Activated naive CD4-positive, alpha-beta T cell treated with anti-CD3 and anti-CD28 coated beads, Interleukin-2, amount 50 U/mL, for 24 hours (primary cell): ENCODE measurements around the gene MED12.

Experiments used
- H3K27ac Mint-ChIP-seq: one replicate; pipeline ENCODE4 v1.8.0; 2021; ENCODE audit warnings: mild to moderate bottlenecking, mixed read lengths
- H3K27me3 Mint-ChIP-seq: one replicate; pipeline ENCODE4 v1.8.0; 2021; ENCODE audit warnings: mixed read lengths
- H3K36me3 Mint-ChIP-seq: one replicate; pipeline ENCODE4 v1.8.0; 2021; ENCODE audit warnings: mixed read lengths
- H3K4me1 Mint-ChIP-seq: one replicate; pipeline ENCODE4 v1.8.0; 2021; ENCODE audit warnings: mixed read lengths
- H3K4me3 Mint-ChIP-seq: one replicate; pipeline ENCODE4 v1.8.0; 2021; ENCODE audit warnings: mild to moderate bottlenecking, mixed read lengths
- H3K9me3 Mint-ChIP-seq: one replicate; pipeline ENCODE4 v1.8.0; 2021; ENCODE audit warnings: mixed read lengths

Gene MED12

DNA sequence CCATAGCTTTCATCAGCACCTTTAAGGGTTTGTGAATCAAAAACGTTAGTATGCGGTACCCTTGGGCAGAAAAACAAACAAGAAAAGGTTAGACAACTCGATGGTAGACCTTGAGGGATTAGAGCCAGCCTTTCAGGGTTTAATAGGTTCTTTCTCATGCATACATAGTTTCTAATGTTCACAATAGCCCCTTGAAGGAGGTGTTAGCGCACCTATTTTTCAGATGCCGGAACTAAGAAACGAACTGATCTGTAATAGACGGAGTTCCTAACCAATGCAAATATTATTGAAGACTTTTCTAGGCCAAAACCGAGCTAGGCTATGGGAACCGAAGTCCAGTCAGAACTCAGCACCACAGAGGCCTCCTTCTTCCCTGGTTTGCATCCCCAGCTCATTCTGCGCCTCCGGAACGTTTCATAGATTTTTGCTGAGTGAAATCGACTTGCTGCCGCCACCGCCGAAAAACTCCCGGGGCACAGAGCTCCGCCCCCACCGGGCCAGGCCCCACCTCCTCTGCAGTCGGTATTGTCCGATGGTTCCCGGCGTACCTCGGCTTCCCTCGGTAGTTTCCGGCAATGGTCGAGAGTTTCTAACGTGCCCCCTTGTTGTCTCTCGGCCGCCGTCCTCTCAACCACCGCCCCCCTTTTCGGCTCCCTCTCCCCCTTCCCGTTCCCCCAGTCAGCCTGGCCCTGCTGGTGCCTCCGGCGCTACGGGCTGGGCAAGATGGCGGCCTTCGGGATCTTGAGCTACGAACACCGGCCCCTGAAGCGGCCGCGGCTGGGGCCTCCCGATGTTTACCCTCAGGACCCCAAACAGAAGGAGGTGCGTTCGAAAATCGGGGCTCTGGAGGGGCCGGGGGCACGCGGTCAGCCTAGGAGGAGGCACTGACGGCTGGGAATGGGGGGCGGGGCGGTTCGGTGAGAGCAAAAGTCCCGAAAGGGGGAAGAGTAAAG, at the start of gene MED12:
Gene MED12, plus strand, starts transcription at position 565 of the 953 bp plus-strand sequence. Its CDS starts 159 bp downstream, at position 724.
- Mint-ChIP-seq H3K36me3 (peaks cover 3% of the 10 kb centered on the region), H3K4me3 (peak within 1 kb of the TSS; percentile 87), H3K27ac (peak within 1 kb of the TSS; percentile 91), H3K27me3 (no peaks in the 10 kb centered on the region), H3K4me1 (peaks cover 41% of the 10 kb centered on the region), H3K9me3 (no peaks in the 10 kb centered on the region)

GRCh38 chrX:71070531-71070930, 47.9 kb upstream of the MED12 start:
- H3K4me1 Mint-ChIP-seq, result peaks cover 6% of the 10 kb centered on the region
- no peaks in the 10 kb centered on the region for H3K27me3 Mint-ChIP-seq
- no peak overlapping the region for H3K27ac Mint-ChIP-seq

GRCh38 chrX:71081330-71082123, 36.9 kb upstream of the MED12 start:
- H3K4me3 Mint-ChIP-seq, result no peak overlapping the region
- H3K36me3 Mint-ChIP-seq, result no peaks in the 10 kb centered on the region
- peaks cover 11% of the 10 kb centered on the region for H3K4me1 Mint-ChIP-seq
- no peaks in the 10 kb centered on the region for H3K9me3 Mint-ChIP-seq
- no peaks in the 10 kb centered on the region for H3K27me3 Mint-ChIP-seq
- no peak overlapping the region for H3K27ac Mint-ChIP-seq

More at GRCh38 chrX:71070531-71070930, 47.9 kb upstream of the MED12 start:
- H3K36me3 Mint-ChIP-seq, result no peaks in the 10 kb centered on the region
- H3K4me3 Mint-ChIP-seq, result no peak overlapping the region
- H3K9me3 Mint-ChIP-seq, result no peaks in the 10 kb centered on the region

DNA sequence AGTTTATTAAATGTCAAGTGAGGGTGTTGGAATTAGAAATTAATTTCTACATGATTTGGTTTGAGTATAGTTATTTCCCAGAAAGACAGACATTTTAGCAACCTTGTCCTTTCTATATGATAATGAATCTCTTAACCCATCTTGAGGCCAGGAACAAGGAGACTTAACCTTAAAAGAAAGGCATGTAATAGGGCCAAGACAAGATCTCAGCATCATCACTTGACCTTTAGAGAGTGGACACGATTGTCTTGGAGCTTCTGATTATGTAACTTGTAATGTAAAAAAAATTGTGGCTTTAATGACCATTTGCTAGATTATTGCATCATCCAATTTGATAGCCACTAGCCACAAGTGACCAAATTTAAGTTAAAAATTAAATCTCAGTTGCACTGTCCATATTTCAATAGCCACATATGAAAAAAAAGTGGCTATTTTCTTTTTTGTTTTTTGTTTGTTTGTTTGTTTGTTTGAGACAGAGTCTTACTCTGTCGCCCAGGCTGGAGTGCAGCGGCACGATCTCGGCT, 36.2 kb upstream of the MED12 start:
- H3K27me3 Mint-ChIP-seq, result no peaks in the 10 kb centered on the region
- H3K9me3 Mint-ChIP-seq, result no peaks in the 10 kb centered on the region
- H3K4me3 Mint-ChIP-seq, result no peak overlapping the region

GRCh38 chrX:71082822-71083221, 35.6 kb upstream of the MED12 start:
- Mint-ChIP-seq H3K9me3 (no peaks in the 10 kb centered on the region), H3K36me3 (no peaks in the 10 kb centered on the region), H3K27me3 (no peaks in the 10 kb centered on the region), H3K4me1 (peaks cover 11% of the 10 kb centered on the region), H3K27ac (no peak overlapping the region), H3K4me3 (no peak overlapping the region)

More for the DNA sequence above, 36.2 kb upstream of the MED12 start:
- Mint-ChIP-seq H3K27ac (no peak overlapping the region), H3K4me1 (peaks cover 11% of the 10 kb centered on the region), H3K36me3 (no peaks in the 10 kb centered on the region)

DNA sequence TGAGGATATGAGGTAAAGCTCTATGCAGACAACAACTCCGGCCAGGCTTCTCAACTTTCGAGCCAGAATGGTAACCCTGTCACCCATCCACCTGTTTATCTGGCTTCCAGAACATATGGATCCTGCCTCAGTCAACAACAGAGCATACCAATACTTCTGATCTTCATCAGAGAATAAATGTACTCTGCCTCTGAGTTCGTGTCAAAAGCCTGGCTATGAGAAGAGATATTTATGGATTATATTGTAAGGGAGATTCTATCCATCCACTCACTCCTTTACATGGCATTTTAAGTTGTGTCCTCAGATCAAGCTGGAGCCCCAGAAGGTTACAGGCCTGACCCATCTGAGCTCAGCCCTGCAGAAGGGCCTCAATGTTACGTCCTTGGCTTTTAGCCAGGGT, 32.5 kb upstream of the MED12 start:
- no peaks in the 10 kb centered on the region for H3K27me3 Mint-ChIP-seq
- peaks cover 11% of the 10 kb centered on the region for H3K4me1 Mint-ChIP-seq
- H3K9me3 Mint-ChIP-seq, result no peaks in the 10 kb centered on the region
- H3K27ac Mint-ChIP-seq, result no peak overlapping the region
- H3K4me3 Mint-ChIP-seq, result no peak overlapping the region
- H3K36me3 Mint-ChIP-seq, result no peaks in the 10 kb centered on the region

- no peak overlapping the region for H3K27ac Mint-ChIP-seq
- no peaks in the 10 kb centered on the region for H3K27me3 Mint-ChIP-seq
- H3K4me3 Mint-ChIP-seq, result no peak overlapping the region
- H3K4me1 Mint-ChIP-seq, result peaks cover 8% of the 10 kb centered on the region
- no peaks in the 10 kb centered on the region for H3K9me3 Mint-ChIP-seq
- no peaks in the 10 kb centered on the region for H3K36me3 Mint-ChIP-seq
Observed at GRCh38 chrX:71091263-71091662, 27.1 kb upstream of the MED12 start.

DNA sequence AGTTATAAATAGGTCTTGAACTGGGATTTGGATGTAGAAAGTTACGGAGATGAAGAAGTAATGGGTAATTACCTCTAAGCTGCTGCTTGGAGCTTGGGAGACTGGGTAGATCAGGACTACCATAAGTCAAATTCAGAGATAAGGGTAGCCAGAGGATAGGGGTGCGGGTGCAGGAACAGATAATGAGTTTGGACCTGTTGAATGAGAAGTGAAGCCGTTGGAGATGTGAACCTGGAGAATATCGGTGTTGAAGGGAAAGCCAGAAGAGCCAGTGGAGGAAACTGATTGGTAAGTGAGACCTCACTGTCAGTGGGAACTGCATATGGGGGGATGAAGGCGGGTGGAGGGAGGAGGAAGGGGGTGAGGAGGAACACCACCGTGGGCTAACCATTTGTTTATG, 23.4 kb upstream of the MED12 start:
- peaks cover 32% of the 10 kb centered on the region for H3K4me1 Mint-ChIP-seq
- H3K36me3 Mint-ChIP-seq, result no peaks in the 10 kb centered on the region
- peak overlapping the region; percentile 36 for H3K27ac Mint-ChIP-seq
- H3K4me3 Mint-ChIP-seq, result peak overlapping the region; percentile 93
- no peaks in the 10 kb centered on the region for H3K27me3 Mint-ChIP-seq
- H3K9me3 Mint-ChIP-seq, result no peaks in the 10 kb centered on the region

- Mint-ChIP-seq H3K9me3 (no peaks in the 10 kb centered on the region), H3K27me3 (no peaks in the 10 kb centered on the region), H3K4me3 (peak within 1 kb of the TSS; percentile 93), H3K36me3 (no peaks in the 10 kb centered on the region), H3K4me1 (peaks cover 34% of the 10 kb centered on the region), H3K27ac (peak within 1 kb of the TSS; percentile 87)
Observed at GRCh38 chrX:71095555-71095980, 22.8 kb upstream of the MED12 start, which contains the start of gene FOXO4. FOXO4 (plus strand) TSS chrX:71095851; CDS start chrX:71096529, 678 bp downstream.

- H3K27ac Mint-ChIP-seq, result peak overlapping the region; percentile 74
- peak overlapping the region; percentile 93 for H3K4me3 Mint-ChIP-seq
- no peaks in the 10 kb centered on the region for H3K36me3 Mint-ChIP-seq
- peaks cover 40% of the 10 kb centered on the region for H3K4me1 Mint-ChIP-seq
- H3K27me3 Mint-ChIP-seq, result no peaks in the 10 kb centered on the region
- H3K9me3 Mint-ChIP-seq, result no peaks in the 10 kb centered on the region
Observed at GRCh38 chrX:71095981-71096759, 22.2 kb upstream of the MED12 start.

DNA sequence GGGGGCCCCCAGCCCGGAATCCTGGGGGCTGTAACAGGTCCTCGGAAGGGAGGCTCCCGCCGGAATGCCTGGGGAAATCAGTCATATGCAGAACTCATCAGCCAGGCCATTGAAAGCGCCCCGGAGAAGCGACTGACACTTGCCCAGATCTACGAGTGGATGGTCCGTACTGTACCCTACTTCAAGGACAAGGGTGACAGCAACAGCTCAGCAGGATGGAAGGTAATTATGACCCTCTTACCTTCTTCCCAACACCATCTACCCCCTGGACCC, 21.7 kb upstream of the MED12 start:
- no peaks in the 10 kb centered on the region for H3K9me3 Mint-ChIP-seq
- no peaks in the 10 kb centered on the region for H3K36me3 Mint-ChIP-seq
- H3K4me1 Mint-ChIP-seq, result peaks cover 46% of the 10 kb centered on the region

DNA sequence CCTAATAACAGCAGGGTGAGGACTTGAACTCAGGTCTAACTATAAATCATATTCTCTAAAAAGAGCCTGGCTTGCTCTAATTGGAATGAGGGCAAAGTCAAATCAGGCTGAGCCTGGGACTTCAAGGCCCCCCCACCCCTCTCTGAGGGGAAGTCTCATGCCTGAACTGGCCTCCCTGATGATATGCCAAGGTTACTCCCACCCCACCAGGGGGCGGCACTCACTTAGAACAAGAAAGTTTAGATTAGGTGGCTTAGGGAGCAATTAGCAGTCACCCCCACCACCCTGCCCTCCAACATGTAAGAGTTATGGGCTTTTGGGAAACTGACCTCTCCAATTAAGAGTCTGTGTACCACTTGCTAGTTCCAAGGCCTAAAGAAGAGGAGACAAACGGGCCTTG, 20.1 kb upstream of the MED12 start:
- Mint-ChIP-seq H3K27me3 (no peaks in the 10 kb centered on the region), H3K36me3 (no peaks in the 10 kb centered on the region), H3K4me1 (peaks cover 62% of the 10 kb centered on the region), H3K4me3 (peak overlapping the region; percentile 36), H3K27ac (peak overlapping the region; percentile 65), H3K9me3 (no peaks in the 10 kb centered on the region)

More for the DNA sequence above, 21.7 kb upstream of the MED12 start:
- H3K27ac Mint-ChIP-seq, result no peak overlapping the region
- H3K27me3 Mint-ChIP-seq, result no peaks in the 10 kb centered on the region
- H3K4me3 Mint-ChIP-seq, result peak overlapping the region; percentile 93

DNA sequence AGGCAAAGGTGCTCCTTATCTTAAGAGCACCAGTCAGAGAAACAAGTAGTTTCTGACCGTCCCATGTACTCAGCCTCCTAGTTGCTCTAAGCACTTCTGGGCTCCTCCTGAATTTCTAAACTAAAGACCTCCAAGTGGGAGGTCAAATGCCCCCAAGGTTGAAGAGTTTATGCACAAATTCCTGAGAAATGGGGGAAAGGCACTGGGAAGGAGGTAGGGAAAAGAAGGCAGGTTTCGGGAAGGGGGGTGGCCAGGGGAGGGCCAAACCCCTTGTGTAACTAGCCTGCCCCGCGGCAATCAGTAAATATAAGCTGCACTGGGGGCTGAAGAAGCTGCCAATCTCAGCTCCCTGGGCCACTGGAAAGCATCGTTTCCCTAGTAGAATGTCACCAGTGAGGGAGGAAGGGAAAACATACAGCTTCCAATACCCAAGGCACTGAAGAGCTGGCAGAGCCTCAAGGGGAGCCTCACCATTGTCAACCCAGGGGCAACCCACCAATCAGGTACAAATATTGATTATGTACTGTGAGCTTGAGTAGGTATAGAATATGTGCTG, 19.4 kb upstream of the MED12 start:
- peaks cover 69% of the 10 kb centered on the region for H3K4me1 Mint-ChIP-seq
- H3K36me3 Mint-ChIP-seq, result no peaks in the 10 kb centered on the region
- H3K4me3 Mint-ChIP-seq, result no peak overlapping the region
- no peaks in the 10 kb centered on the region for H3K9me3 Mint-ChIP-seq
- no peaks in the 10 kb centered on the region for H3K27me3 Mint-ChIP-seq
- no peak overlapping the region for H3K27ac Mint-ChIP-seq

DNA sequence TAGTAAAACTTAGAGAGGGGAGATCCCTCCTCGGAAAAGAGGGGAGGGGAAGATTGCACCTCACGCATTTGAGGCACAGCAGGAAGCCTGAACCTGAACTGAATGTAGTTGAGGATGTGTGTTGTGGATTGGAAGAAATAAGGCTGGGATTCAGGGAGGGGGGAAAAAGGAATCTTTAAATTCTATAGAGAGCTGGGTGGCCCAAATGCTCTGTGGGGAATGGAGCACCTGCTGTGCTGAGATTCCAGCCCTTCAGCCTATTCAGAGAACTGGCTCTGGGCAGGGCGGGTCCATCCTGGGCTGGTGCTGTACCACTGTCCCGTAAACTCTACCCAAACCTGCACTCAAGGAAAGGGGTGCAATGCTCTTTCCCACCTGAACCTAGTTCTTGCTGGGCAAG, 18.7 kb upstream of the MED12 start:
- Mint-ChIP-seq H3K9me3 (no peaks in the 10 kb centered on the region), H3K27ac (no peak overlapping the region), H3K4me1 (peaks cover 76% of the 10 kb centered on the region), H3K36me3 (no peaks in the 10 kb centered on the region), H3K4me3 (no peak overlapping the region), H3K27me3 (no peaks in the 10 kb centered on the region)
